GM12872 (cell line): ENCODE data around the gene EML6.

ENCODE experiments used
- TF ChIP-seq, protein P1 (sequence below): IDR thresholded peaks from 3 replicates; pipeline ENCODE4 v1.5.1; 2011; ENCODE audit warnings: low read depth, mild to moderate bottlenecking, low read length, moderate library complexity; ENCODE audit not compliant: insufficient read depth

Gene EML6

DNA sequence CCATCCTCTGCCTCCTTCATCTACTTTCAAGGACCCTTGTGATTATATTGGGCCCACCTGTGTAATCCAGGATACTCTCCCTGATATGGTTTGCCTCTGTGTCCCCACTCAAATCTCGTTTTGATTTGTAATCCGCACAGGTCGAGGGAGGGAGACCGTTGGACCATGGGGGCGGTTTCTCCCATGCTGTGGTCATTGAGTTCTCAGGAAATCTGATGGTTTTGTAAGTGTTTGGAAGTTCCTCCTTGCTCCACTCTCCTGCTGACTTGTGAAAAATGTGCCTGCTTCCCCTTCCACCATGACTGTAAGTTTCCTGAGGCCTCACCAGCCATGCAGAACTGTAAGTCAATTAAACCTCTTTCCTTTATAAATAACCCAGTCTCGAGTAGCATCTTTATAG, 42.0 kb upstream of the EML6 start:
- TF ChIP-seq, protein P1, sequence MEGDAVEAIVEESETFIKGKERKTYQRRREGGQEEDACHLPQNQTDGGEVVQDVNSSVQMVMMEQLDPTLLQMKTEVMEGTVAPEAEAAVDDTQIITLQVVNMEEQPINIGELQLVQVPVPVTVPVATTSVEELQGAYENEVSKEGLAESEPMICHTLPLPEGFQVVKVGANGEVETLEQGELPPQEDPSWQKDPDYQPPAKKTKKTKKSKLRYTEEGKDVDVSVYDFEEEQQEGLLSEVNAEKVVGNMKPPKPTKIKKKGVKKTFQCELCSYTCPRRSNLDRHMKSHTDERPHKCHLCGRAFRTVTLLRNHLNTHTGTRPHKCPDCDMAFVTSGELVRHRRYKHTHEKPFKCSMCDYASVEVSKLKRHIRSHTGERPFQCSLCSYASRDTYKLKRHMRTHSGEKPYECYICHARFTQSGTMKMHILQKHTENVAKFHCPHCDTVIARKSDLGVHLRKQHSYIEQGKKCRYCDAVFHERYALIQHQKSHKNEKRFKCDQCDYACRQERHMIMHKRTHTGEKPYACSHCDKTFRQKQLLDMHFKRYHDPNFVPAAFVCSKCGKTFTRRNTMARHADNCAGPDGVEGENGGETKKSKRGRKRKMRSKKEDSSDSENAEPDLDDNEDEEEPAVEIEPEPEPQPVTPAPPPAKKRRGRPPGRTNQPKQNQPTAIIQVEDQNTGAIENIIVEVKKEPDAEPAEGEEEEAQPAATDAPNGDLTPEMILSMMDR = no peak

- TF ChIP-seq, protein P1 = no peak
Observed at GRCh38 chr2:54683596-54683995, 39.9 kb upstream of the EML6 start.

GRCh38 chr2:54685263-54685775, 38.1 kb upstream of the EML6 start:
- TF ChIP-seq, protein P1 = no peak

DNA sequence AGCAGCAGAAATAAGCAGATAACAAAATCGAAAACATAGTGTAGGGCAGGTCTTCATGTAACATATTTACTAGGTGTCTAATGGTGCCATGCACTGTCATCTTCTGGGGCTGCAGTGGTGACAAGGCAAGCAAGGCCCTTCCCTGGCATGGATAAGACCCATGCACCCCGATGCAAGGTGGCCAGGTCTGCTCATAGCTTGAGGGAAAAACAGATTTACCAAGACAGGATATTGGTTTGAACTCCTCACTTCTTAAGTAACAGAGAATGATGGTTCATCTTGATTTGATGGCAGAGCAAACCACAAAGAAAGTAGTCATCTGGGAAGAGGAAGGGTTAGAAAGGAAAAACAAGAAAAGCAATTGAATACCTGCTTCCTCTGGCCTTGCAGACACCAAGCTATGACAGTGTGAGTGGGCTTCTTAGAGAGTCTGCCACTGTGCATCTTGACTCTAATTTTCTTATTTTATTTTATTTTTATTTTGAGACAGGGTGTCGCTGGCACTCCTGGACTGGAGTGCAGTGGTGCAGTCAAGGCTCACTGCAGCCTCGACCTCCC, 35.8 kb upstream of the EML6 start:
- TF ChIP-seq, protein P1 = no peak

DNA sequence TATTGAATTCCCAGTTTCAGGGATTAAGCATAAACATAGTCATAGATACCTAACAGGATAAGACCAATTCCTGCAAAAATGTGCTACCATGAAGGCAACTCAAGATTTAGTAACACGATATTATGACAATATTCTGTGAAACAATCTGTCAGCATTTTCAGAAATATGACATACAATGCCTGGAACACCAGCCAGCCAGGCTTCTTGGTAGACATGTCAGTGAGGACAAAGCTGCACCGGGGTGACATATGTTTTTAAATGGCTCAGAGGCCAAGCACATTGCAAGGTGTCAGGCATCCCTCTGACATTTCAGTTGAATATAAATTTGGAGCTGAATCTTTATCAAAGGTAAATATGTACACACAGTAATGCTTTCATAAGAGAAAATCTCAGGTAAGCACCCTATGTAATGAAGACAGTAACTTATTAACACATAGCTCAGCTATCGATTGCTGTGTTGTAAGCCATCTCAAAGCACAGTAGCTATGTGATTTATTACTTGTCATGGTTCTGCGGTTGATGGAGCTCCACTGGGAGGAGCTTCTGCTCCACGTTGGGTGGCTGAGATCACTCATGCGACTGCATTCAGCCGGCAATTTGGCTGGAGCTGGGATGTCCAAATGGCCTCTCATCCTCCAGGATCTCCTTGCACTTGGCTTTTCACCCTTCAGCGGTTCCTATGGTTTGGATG, 31.9 kb upstream of the EML6 start:
- TF ChIP-seq, protein P1 = no peak

DNA sequence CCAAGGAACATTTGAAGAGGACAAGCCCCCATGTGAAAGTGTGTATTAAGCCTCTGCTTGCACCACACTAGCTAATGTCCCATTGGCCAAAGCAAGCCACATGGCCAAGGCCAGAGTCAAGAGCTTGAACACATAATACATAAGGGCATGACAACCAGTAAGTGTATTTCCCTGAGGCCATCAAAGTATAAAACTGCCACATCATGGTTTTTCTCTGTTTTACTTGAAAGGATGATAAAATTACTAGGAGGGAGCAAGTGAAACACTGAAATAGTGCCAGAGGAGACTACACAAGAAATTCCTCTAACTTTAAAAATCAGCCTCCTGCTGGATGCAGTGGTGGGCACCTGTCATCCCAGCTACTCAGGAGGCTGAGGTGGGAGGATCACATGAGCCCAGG, 30.9 kb upstream of the EML6 start:
- TF ChIP-seq, protein P1 = no peak

GRCh38 chr2:54695378-54695777, 28.1 kb upstream of the EML6 start:
- TF ChIP-seq, protein P1 = no peak
